ENCODE results near the gene CHP1.

GRCh38 chr15:41301587-41301986, 70.5 kb downstream of the CHP1 start:
- TF ChIP-seq POLR2A (IDR thresholded peaks at IDR 0.05) = no peak
- TF ChIP-seq CTCF (IDR thresholded peaks at IDR 0.05) = no peak
- no peak for TF ChIP-seq EP300 (IDR thresholded peaks at IDR 0.05)

Measured in stomach (tissue), 4 donors.